Endodermal cell (in vitro differentiated cells): ENCODE data around the gene CRYZL1. TPM values are rescaled to one million over a fixed set of nuclear protein-coding genes. Genes with fewer than 3 reads are reported as not detected.

ENCODE experiments used
- DNase-seq: peaks from one replicate; pipeline ENCODE4 v3.0.0-alpha.2; 2017
- H3K27ac ChIP-seq: 2 replicates; pipeline ENCODE4 v1.5.1; 2013; ENCODE audit warnings: mild to moderate bottlenecking, low read depth, low read length, moderate library complexity
- H3K27me3 ChIP-seq: 2 replicates; pipeline ENCODE4 v1.6.1; 2013; ENCODE audit warnings: mild to moderate bottlenecking, low read length, moderate library complexity; ENCODE audit not compliant: insufficient read depth, control insufficient read depth, poor library complexity, severe bottlenecking
- H3K36me3 ChIP-seq: 2 replicates; pipeline ENCODE4 v1.7.0; 2013; ENCODE audit warnings: mild to moderate bottlenecking, low read length, moderate library complexity; ENCODE audit not compliant: control insufficient read depth, insufficient read depth
- H3K4me1 ChIP-seq: one replicate; pipeline ENCODE4 v1.7.0; 2013; ENCODE audit warnings: low read length; ENCODE audit not compliant: control insufficient read depth, insufficient read depth
- H3K4me3 ChIP-seq: 2 replicates; pipeline ENCODE4 v1.5.1; 2013; ENCODE audit warnings: mild to moderate bottlenecking, low read length, moderate library complexity
- H3K9ac ChIP-seq: 2 replicates; pipeline ENCODE4 v1.6.1; 2013; ENCODE audit warnings: mild to moderate bottlenecking, low read length, moderate library complexity; ENCODE audit not compliant: poor library complexity, severe bottlenecking; ENCODE audit errors: extremely low read depth
- H3K9me3 ChIP-seq: 2 replicates; pipeline ENCODE4 v1.6.1; 2013; ENCODE audit warnings: mild to moderate bottlenecking, low read length, moderate library complexity; ENCODE audit not compliant: control insufficient read depth
- H3K27ac Mint-ChIP-seq: 2 replicates; pipeline ENCODE4 v1.8.0; 2020; ENCODE audit warnings: mixed read lengths
- H3K27me3 Mint-ChIP-seq: 2 replicates; pipeline ENCODE4 v1.8.0; 2021; ENCODE audit warnings: mild to moderate bottlenecking, mixed read lengths; ENCODE audit not compliant: insufficient read depth
- H3K36me3 Mint-ChIP-seq: 2 replicates; pipeline ENCODE4 v1.8.0; 2020; ENCODE audit warnings: low read depth, mixed read lengths
- H3K4me1 Mint-ChIP-seq: 2 replicates; pipeline ENCODE4 v1.8.0; 2020; ENCODE audit warnings: mixed read lengths
- H3K4me3 Mint-ChIP-seq: 2 replicates; pipeline ENCODE4 v1.8.0; 2020; ENCODE audit warnings: mild to moderate bottlenecking, moderate library complexity, mixed read lengths
- H3K9me3 Mint-ChIP-seq: 2 replicates; pipeline ENCODE4 v1.8.0; 2020; ENCODE audit warnings: mild to moderate bottlenecking, mixed read lengths
- CTCF ChIP-seq: fragments of 200-600 bp; sonication (generic); conservative IDR thresholded peaks from 2 replicates; pipeline ENCODE4 v1.5.0; 2021; ENCODE audit warnings: antibody characterized with exemption, mild to moderate bottlenecking
- WGBS, 2 experiments: methylation state at CpG; one replicate each; pipeline versions ENCODE4 v1.1.5 to v1.1.7; 2013; ENCODE audit warnings: missing lambda C conversion rate in 2 of 2, mixed read lengths in 1 of 2; ENCODE audit not compliant: insufficient coverage in 1 of 2, insufficient read length in 1 of 2; 5-methylcytosine and 5-hydroxymethylcytosine counted together
- total RNA-seq, 2 donors: library from RNA; stranded (reverse); fragmentation: NEBNext Ultra II Directional in 1 of 2; extraction: Animal tissue kit (Norgen Biotek cat#: 25700) in 1 of 2; gene quantifications; 2 replicates in 1 of 2; 3 replicates in 1 of 2; pipeline ENCODE4 v1.2.1, GENCODE V29; 2021

CRYZL1 gene
- total RNA-seq, 2 donors from 2014 or later = 33.8 to 51.0 TPM

- no peak overlapping the region for H3K9ac ChIP-seq
- Mint-ChIP-seq H3K36me3 (peaks cover 90% of the 10 kb centered on the region), H3K27ac (no peak overlapping the region), H3K27me3 (no peaks in the 10 kb centered on the region), H3K9me3 (no peaks in the 10 kb centered on the region), H3K4me3 (no peak overlapping the region), H3K4me1 (peaks cover 11% of the 10 kb centered on the region)
- H3K4me1 ChIP-seq = no peaks in the 10 kb centered on the region
- TF ChIP-seq CTCF = no peak
- H3K27ac ChIP-seq = no peak overlapping the region
- peaks cover 93% of the 10 kb centered on the region for H3K36me3 ChIP-seq
- no peaks in the 10 kb centered on the region for H3K27me3 ChIP-seq
- WGBS, 2 experiments = 95 to 96% methylated on average over 16 to 17 of the region's 19 CpGs
- DNase-seq = no peak
- H3K9me3 ChIP-seq = no peaks in the 10 kb centered on the region
- H3K4me3 ChIP-seq = no peak overlapping the region
Observed at GRCh38 chr21:33557447-33557846, 84.1 kb downstream of the CRYZL1 start.

- Mint-ChIP-seq H3K9me3 (no peaks in the 10 kb centered on the region), H3K4me1 (peaks cover 6% of the 10 kb centered on the region), H3K27ac (no peak overlapping the region), H3K27me3 (no peaks in the 10 kb centered on the region), H3K4me3 (no peak overlapping the region), H3K36me3 (peaks cover 92% of the 10 kb centered on the region)
- TF ChIP-seq CTCF = no peak
- H3K27me3 ChIP-seq = no peaks in the 10 kb centered on the region
- H3K4me3 ChIP-seq = peak overlapping the region; percentile 50
- no peaks in the 10 kb centered on the region for H3K9me3 ChIP-seq
- WGBS, 2 experiments = 94 to 98% methylated on average over 18 to 32 of the region's 32 CpGs
- no peak for DNase-seq
- no peak overlapping the region for H3K27ac ChIP-seq
- H3K9ac ChIP-seq = no peak overlapping the region
- H3K36me3 ChIP-seq = peaks cover 96% of the 10 kb centered on the region
- H3K4me1 ChIP-seq = no peaks in the 10 kb centered on the region
Observed at GRCh38 chr21:33554982-33555344, 86.6 kb downstream of the CRYZL1 start.

- H3K27me3 Mint-ChIP-seq = no peaks in the 10 kb centered on the region
- H3K36me3 ChIP-seq = peaks cover 96% of the 10 kb centered on the region
Observed at GRCh38 chr21:33554236-33554981, 87.1 kb downstream of the CRYZL1 start.

More at GRCh38 chr21:33554236-33554981, 87.1 kb downstream of the CRYZL1 start:
- no peaks in the 10 kb centered on the region for H3K9me3 Mint-ChIP-seq
- TF ChIP-seq CTCF = no peak
- Histone ChIP-seq H3K9me3 (no peaks in the 10 kb centered on the region), H3K4me1 (no peaks in the 10 kb centered on the region), H3K9ac (no peak overlapping the region), H3K27me3 (no peaks in the 10 kb centered on the region), H3K27ac (no peak overlapping the region), H3K4me3 (peak overlapping the region; percentile 37)
- 96 to 98% methylated on average over 18 of the region's 18 CpGs for WGBS, 2 experiments
- peaks cover 6% of the 10 kb centered on the region for H3K4me1 Mint-ChIP-seq
- peaks cover 92% of the 10 kb centered on the region for H3K36me3 Mint-ChIP-seq
- DNase-seq = no peak
- H3K4me3 Mint-ChIP-seq = no peak overlapping the region
- peak overlapping the region; percentile 13 for H3K27ac Mint-ChIP-seq
